HG03378 (cell line): ENCODE measurements around the gene PBX3.

Source experiments
- ATAC-seq: cut with Tn5 transposase; IDR thresholded peaks from one replicate; pipeline ENCODE4 v1.9.1; 2021; ENCODE audit warnings: mild to moderate bottlenecking, moderate library complexity; ENCODE audit not compliant: unreplicated experiment

Gene PBX3

GRCh38 chr9:125748446-125749099 lies 1.4 kb downstream of the PBX3 start:
- ATAC-seq, result no peak

- ATAC-seq, result no peak
Observed at GRCh38 chr9:125749287-125749935, 2.2 kb downstream of the PBX3 start.

DNA sequence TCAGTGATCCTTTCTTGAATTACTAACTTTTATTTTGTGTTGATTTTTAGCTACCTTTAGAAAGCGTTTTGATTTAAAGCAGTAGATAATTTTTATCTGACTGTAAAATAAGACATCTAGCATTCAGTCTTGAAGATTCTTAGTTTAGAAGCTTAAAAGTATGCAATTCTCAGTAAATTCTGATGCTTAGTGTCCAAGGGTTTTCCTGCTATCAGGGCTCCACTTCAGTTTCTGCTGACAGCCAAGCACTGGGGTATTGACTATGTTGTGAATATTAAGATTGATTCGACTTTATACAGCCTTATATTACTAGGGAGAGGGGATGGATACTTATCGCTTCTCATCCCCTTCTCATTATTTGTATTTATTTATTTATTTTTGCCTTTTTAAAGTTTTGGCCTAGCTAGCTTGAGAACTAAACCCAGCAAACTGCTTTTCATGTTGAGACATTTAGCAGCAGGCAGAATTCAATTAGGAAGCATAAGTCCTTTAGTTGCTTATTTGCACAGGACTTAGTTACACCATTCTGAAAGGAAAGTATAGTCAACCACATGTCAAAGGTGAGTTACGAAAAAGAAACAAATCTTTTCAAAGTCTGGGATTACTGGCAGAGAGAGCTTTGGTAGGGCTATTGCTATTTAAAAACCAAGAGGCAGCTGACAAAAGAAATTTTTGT lies 2.9 kb downstream of the PBX3 start:
- ATAC-seq, result no peak

- no peak for ATAC-seq
Observed at GRCh38 chr9:125750627-125751011, 3.4 kb downstream of the PBX3 start.

DNA sequence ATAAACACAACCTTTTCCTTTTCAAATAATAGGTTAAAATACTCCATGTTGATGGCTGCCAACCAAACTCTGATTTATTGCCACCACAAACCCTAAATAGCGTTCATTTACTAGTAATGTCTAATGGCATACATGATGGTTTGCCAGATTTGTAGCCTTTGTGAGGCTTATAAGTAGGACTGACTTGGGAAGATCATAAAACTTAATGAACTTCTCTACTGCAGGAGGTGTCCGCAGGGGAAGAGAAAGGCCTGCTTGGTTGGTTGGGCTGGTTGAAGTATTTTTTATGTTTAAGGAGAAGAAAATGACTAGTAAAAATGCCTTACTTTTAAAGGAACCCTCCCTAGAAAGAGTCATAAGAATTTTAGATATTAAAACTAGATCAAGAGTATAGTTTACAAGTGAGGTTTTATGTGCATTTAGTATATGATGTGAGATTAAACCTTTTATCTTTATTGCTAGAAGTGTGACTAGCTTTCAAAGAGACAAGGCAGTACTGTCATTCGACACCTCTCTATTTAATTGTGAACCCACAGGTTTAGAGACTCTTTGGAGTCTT lies 5.0 kb downstream of the PBX3 start:
- ATAC-seq, result no peak

GRCh38 chr9:125754096-125754495 lies 6.9 kb downstream of the PBX3 start:
- no peak for ATAC-seq

DNA sequence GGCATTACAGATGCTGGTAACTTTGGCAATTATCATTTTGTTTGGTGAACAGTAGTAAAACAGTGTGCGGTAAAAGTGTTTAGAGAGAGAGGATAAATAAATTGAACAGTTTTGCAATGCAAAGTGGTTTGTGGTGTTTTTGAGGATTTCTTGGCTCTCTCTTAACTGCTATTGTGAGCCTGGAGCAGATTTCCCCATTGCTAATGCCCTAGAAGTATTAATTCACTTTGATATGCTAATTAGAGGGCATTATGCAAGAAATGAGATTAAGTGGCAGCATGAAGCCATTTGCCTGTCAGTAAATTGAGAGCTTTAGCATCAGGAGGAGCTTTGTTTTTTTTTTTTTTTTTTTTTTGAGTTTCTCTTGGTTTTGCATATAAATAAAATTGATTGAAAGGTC lies 8.2 kb downstream of the PBX3 start:
- no peak for ATAC-seq

DNA sequence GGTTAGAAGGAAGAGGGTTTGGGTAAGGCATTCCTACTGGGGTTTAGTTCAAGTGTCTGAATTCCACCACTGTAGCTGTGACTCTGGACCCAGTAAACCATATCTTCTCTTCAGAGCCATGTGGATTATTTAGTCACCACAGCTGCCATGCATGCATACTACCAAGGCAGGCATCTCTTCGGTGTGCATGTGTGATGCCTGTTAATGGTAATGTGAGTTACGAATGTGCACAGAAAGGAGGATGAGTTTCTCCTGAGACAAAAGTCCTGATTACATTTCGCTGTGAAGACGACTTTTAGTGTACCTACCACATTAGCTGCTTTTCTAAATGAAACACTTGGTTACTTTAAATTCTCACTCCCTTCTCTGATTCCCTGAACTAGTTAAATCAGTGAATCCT lies 9.3 kb downstream of the PBX3 start:
- ATAC-seq, result no peak

DNA sequence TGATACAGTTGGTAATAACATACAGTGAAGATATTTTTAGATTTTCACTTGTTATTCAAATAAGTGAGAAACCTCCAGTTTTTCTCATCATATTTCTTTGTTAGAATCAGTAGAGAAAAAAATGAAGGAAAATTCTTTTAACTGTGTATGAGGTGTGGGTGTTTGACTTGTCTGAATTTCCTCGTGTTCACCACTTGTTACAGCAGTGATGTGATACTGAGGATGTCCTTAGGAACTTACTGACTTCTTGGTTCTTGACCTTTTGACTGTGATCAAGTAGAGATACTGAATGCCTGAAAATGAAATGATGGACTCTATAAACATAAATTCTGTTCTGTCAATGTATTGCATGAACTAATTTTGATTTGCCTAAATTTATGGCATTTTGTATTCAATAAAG lies 10.7 kb downstream of the PBX3 start:
- no peak for ATAC-seq

DNA sequence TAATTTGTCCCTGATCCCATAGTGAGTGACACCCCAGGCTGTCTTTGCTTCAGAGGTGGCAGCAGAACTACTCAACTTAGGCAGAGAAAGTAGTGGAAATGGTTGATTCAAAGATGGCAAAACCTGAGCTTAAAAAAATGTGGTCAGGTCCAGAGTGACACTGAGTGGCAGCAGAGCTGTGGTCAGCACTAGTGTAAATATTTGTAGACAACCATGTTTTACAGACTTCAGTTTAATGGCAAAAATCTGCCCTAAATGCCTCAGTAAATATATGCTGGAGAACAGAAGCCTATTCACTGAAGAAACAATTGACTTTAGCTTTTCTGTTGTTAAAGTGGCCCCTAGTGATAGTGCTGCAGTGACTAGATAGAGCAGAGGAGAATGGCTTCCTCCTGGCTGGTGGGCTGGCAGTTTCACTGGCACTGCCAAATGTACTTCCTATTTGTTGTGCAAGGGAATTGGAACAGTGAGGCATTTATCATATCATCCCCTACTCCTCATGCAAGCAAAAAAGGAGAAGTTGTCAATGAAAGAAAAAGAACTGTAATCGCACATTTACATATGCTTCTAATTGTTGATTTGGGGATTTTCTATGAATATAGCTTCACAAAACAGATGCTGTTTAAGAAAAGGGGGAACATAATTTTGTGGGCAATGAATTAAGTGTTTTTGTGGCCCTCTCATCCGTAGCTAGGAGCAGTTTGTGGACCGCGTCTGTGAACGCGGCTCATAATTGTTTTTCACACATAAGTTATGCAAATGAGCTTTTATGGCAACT lies 12.0 kb downstream of the PBX3 start:
- no peak for ATAC-seq

DNA sequence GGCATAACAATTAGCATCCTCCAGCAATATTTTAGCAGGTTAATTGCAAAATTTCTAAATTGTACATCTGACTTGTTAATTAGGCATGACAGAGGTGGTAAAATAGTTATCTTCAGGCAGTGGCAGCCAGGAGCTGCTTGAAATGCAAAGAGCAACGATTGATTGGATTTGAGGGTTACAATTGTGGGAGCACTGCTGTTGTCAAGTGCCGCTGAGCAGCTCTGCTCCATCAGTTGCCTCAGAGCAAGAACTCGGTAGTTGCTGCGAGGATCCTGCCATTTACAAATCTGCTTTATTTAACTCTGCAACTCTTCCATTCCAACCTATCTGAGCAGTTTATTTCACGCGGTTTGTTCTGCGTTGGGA lies 12.6 kb downstream of the PBX3 start:
- no peak for ATAC-seq

DNA sequence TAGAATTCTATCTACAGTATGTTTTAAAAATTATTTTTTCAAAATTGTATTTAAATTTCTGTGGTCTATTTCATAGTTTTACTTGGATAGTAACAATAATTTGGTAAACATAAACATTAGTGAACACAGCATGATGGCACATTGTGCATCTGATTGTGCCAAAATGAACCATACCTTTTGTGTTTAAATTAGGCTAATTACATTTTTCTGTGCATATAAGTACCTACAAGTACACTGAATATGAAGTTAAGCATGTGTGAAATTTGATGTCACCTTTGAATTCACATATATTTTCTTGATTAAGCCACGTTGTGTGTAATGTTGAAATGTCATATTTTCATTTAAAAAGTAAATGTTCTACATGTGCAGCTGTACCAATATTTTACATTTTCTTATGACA lies 13.4 kb downstream of the PBX3 start:
- no peak for ATAC-seq

GRCh38 chr9:125761676-125762450 lies 14.7 kb downstream of the PBX3 start:
- ATAC-seq, result no peak

- no peak for ATAC-seq
Observed at GRCh38 chr9:125763394-125763801, 16.2 kb downstream of the PBX3 start.

DNA sequence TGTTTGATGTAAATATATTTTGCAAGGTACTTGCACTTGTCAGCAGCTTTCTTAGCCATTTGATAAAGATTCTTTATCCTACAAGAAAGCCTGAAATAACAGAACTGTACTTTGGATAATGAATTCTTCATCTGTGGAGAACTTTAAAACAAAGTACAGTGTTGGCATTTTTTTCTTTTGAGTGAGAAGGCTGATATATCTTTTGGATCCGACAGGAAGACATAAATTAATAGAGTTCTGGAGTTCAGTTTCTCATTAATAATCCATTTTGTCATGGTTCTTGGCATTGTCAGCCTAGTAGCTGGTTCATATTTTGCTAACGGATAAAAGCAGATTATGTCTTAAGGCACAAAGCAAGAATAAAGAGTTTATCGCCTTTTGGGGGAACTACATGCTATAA lies 17.0 kb downstream of the PBX3 start:
- ATAC-seq, result no peak

- no peak for ATAC-seq
Observed at GRCh38 chr9:125766468-125767221, 19.5 kb downstream of the PBX3 start.

GRCh38 chr9:125767349-125767748 lies 20.2 kb downstream of the PBX3 start:
- ATAC-seq, result no peak

DNA sequence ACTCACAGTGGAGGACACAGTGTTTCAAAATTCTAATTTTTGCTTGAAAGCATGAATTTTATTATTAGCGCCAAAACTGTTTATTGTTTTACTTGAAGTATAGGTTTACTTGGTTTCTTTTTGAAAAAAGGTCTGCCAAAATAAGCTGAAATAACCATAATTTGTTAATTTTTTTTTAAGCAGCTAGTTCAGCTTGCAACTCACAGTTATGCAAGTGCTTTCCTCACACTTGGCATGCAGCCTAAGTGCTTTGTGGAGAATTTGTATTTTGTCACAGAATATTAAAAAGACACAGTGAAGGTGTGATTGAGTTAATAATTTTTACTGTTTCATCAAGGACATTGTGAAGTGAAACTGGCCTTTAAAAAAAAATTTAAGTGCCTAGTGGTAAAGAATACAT lies 21.6 kb downstream of the PBX3 start:
- no peak for ATAC-seq

- ATAC-seq, result no peak
Observed at GRCh38 chr9:125771037-125771436, 23.9 kb downstream of the PBX3 start.

DNA sequence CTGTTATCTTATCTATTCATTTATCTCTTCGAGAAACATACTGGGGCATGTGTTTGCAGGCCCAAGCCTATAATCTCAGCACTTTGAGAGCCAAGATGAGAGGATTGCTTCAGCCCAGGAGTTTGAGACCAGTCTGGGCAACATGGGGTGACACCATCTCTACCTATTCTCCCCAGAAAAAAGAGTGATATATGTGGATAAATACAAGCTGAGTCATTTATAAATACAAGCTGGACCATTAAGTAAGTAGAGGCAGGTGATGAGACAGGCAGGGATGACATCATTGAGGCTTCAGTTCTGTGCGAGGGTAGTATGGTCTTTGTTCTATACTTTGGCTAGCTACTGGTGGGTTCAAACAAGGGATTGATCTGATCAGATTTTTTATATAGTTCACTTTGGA lies 25.6 kb downstream of the PBX3 start:
- no peak for ATAC-seq
